Immature natural killer cell (primary cell): ENCODE data around the gene FOXO1. TPM values are rescaled to one million over a fixed set of nuclear protein-coding genes. Genes with fewer than 3 reads are reported as not detected.
A peak's percentile ranks its signal among the peaks of the same experiment; 100 is the strongest.

Experiments used
- DNase-seq, 3 donors: peaks; one replicate each; pipeline ENCODE4 v3.0.0; 2022; ENCODE audit warnings: mixed read lengths in 1 of 3
- H3K27ac Mint-ChIP-seq, 6 donors: one replicate each; pipeline ENCODE4 v1.8.0; 2020; ENCODE audit warnings: mixed read lengths in 6 of 6, mild to moderate bottlenecking in 5 of 6, inconsistent platforms in 4 of 6, moderate library complexity in 3 of 6
- H3K27me3 Mint-ChIP-seq, 3 donors: one replicate each; pipeline ENCODE4 v1.8.0; 2020 to 2021; ENCODE audit warnings: low read depth in 3 of 3, mild to moderate bottlenecking in 3 of 3, mixed read lengths in 3 of 3, moderate library complexity in 3 of 3, inconsistent platforms in 1 of 3
- H3K36me3 Mint-ChIP-seq, 3 donors: one replicate each; pipeline ENCODE4 v1.8.0; 2020; ENCODE audit warnings: mixed read lengths in 3 of 3, inconsistent platforms in 2 of 3, mild to moderate bottlenecking in 2 of 3
- H3K4me1 Mint-ChIP-seq, 2 donors: one replicate each; pipeline ENCODE4 v1.8.0; 2020; ENCODE audit warnings: inconsistent platforms in 2 of 2, mild to moderate bottlenecking in 2 of 2, mixed read lengths in 2 of 2, moderate library complexity in 1 of 2
- H3K4me3 Mint-ChIP-seq, 5 donors: one replicate each; pipeline ENCODE4 v1.8.0; 2020; ENCODE audit warnings: mild to moderate bottlenecking in 5 of 5, mixed read lengths in 5 of 5, inconsistent platforms in 3 of 5, moderate library complexity in 3 of 5
- H3K9me3 Mint-ChIP-seq, 6 donors: one replicate each; pipeline ENCODE4 v1.8.0; 2020; ENCODE audit warnings: mild to moderate bottlenecking in 6 of 6, mixed read lengths in 6 of 6, inconsistent platforms in 4 of 6, moderate library complexity in 3 of 6
- polyA plus RNA-seq, 3 donors: library from polyadenylated mRNA; unstranded; fragments of 300-500 nt; fragmentation: Illumina TruSeq; gene quantifications; one replicate each; pipeline ENCODE4 v1.2.3, GENCODE V29; 2021

FOXO1 gene
- polyA plus RNA-seq, 3 donors from 2014 or later, result 4.5 to 15.6 (median 12.5) TPM

- Mint-ChIP-seq H3K27me3 (peaks cover 1 to 4% (median 2%) of the 10 kb centered on the region in 3 donors), H3K4me1 (peaks cover 61 to 87% of the 10 kb centered on the region in 2 donors), H3K9me3 (peaks cover 0 to 8% (median under 1%) of the 10 kb centered on the region in 6 donors), H3K4me3 (no peak overlapping the region), H3K27ac (no peak overlapping the region), H3K36me3 (peaks cover 0 to 8% (median 0%) of the 10 kb centered on the region in 3 donors)
- DNase-seq, result no peak
These were observed 79.4 kb downstream of the FOXO1 start for GRCh38 chr13:40586886-40587565.

GRCh38 chr13:40585911-40586471 lies 80.5 kb downstream of the FOXO1 start:
- DNase-seq, result no peak
- Mint-ChIP-seq H3K4me1 (peaks cover 65 to 85% of the 10 kb centered on the region in 2 donors), H3K9me3 (peaks cover 0 to 8% (median under 1%) of the 10 kb centered on the region in 6 donors), H3K27ac (no peak overlapping the region), H3K4me3 (no peak overlapping the region), H3K27me3 (peaks cover 0 to 2% (median 1%) of the 10 kb centered on the region in 3 donors), H3K36me3 (peaks cover 0 to 8% (median 0%) of the 10 kb centered on the region in 3 donors)

GRCh38 chr13:40583738-40584137 lies 82.7 kb downstream of the FOXO1 start:
- H3K27ac Mint-ChIP-seq, result no peak overlapping the region
- peaks cover 0 to 8% (median under 1%) of the 10 kb centered on the region in 6 donors for H3K9me3 Mint-ChIP-seq
- no peak overlapping the region for H3K4me3 Mint-ChIP-seq
- peaks cover 57 to 78% of the 10 kb centered on the region in 2 donors for H3K4me1 Mint-ChIP-seq
- peaks cover 0 to 8% (median 0%) of the 10 kb centered on the region in 3 donors for H3K36me3 Mint-ChIP-seq
- H3K27me3 Mint-ChIP-seq, result peaks cover 0 to 4% (median 0%) of the 10 kb centered on the region in 3 donors
- no peak for DNase-seq

GRCh38 chr13:40582531-40582930 lies 83.9 kb downstream of the FOXO1 start:
- H3K4me3 Mint-ChIP-seq, result no peak overlapping the region
- no peak for DNase-seq
- peaks cover 0 to 8% (median 0%) of the 10 kb centered on the region in 3 donors for H3K36me3 Mint-ChIP-seq
- H3K27me3 Mint-ChIP-seq, result peaks cover 0 to 4% (median 0%) of the 10 kb centered on the region in 3 donors
- H3K4me1 Mint-ChIP-seq, result peaks cover 57 to 78% of the 10 kb centered on the region in 2 donors
- H3K27ac Mint-ChIP-seq, result no peak overlapping the region
- H3K9me3 Mint-ChIP-seq, result peaks cover 0 to 8% (median under 1%) of the 10 kb centered on the region in 6 donors

- Mint-ChIP-seq H3K4me3 (no peak overlapping the region), H3K9me3 (peaks cover 0 to 8% (median under 1%) of the 10 kb centered on the region in 6 donors), H3K27me3 (peaks cover 0 to 4% (median 2%) of the 10 kb centered on the region in 3 donors), H3K36me3 (peaks cover 0 to 8% (median 0%) of the 10 kb centered on the region in 3 donors), H3K4me1 (peaks cover 60 to 78% of the 10 kb centered on the region in 2 donors), H3K27ac (peak overlapping the region in 2 of 6 donors; percentile 4)
- DNase-seq, result no peak
These were observed 85.2 kb downstream of the FOXO1 start for GRCh38 chr13:40581277-40581579.

GRCh38 chr13:40580566-40581276 lies 85.7 kb downstream of the FOXO1 start:
- no peak overlapping the region for H3K4me3 Mint-ChIP-seq
- no peak for DNase-seq
- peaks cover 0 to 8% (median 0%) of the 10 kb centered on the region in 3 donors for H3K36me3 Mint-ChIP-seq
- peaks cover 0 to 8% (median under 1%) of the 10 kb centered on the region in 6 donors for H3K9me3 Mint-ChIP-seq
- H3K4me1 Mint-ChIP-seq, result peaks cover 60 to 79% of the 10 kb centered on the region in 2 donors
- H3K27ac Mint-ChIP-seq, result peak overlapping the region in 1 of 6 donors; percentile 54
- H3K27me3 Mint-ChIP-seq, result peaks cover 0 to 4% (median 2%) of the 10 kb centered on the region in 3 donors

- H3K27me3 Mint-ChIP-seq, result peaks cover 0 to 4% (median 2%) of the 10 kb centered on the region in 3 donors
- peaks cover 0 to 8% (median 0%) of the 10 kb centered on the region in 3 donors for H3K36me3 Mint-ChIP-seq
- peak overlapping the region in 1 of 6 donors; percentile 35 for H3K27ac Mint-ChIP-seq
- H3K4me3 Mint-ChIP-seq, result no peak overlapping the region
- peaks cover 0 to 8% (median under 1%) of the 10 kb centered on the region in 6 donors for H3K9me3 Mint-ChIP-seq
- DNase-seq, result no peak
- peaks cover 61 to 77% of the 10 kb centered on the region in 2 donors for H3K4me1 Mint-ChIP-seq
These were observed 86.9 kb downstream of the FOXO1 start for GRCh38 chr13:40579535-40579934.

- H3K27me3 Mint-ChIP-seq, result peaks cover 0 to 3% (median 2%) of the 10 kb centered on the region in 3 donors
- H3K9me3 Mint-ChIP-seq, result peaks cover 0 to under 1% (median 0%) of the 10 kb centered on the region in 6 donors
- H3K27ac Mint-ChIP-seq, result no peak overlapping the region
- peaks cover 69 to 85% of the 10 kb centered on the region in 2 donors for H3K4me1 Mint-ChIP-seq
- no peak overlapping the region for H3K4me3 Mint-ChIP-seq
- no peak for DNase-seq
- H3K36me3 Mint-ChIP-seq, result no peaks in the 10 kb centered on the region
These were observed 88.4 kb downstream of the FOXO1 start for GRCh38 chr13:40578055-40578454.

- no peak for DNase-seq
- Mint-ChIP-seq H3K4me3 (no peak overlapping the region), H3K27me3 (peaks cover under 1 to 3% (median 2%) of the 10 kb centered on the region in 3 donors), H3K4me1 (peaks cover 68 to 84% of the 10 kb centered on the region in 2 donors), H3K27ac (no peak overlapping the region), H3K36me3 (no peaks in the 10 kb centered on the region), H3K9me3 (no peaks in the 10 kb centered on the region)
These were observed 90.1 kb downstream of the FOXO1 start for GRCh38 chr13:40576369-40576768.

- no peaks in the 10 kb centered on the region for H3K36me3 Mint-ChIP-seq
- no peak overlapping the region for H3K4me3 Mint-ChIP-seq
- H3K4me1 Mint-ChIP-seq, result peaks cover 54 to 81% of the 10 kb centered on the region in 2 donors
- peaks cover 1 to 2% (median 2%) of the 10 kb centered on the region in 3 donors for H3K27me3 Mint-ChIP-seq
- peak overlapping the region in 1 of 6 donors; percentile 8 for H3K27ac Mint-ChIP-seq
- H3K9me3 Mint-ChIP-seq, result no peaks in the 10 kb centered on the region
- no peak for DNase-seq
These were observed 93.5 kb downstream of the FOXO1 start for GRCh38 chr13:40572961-40573360.

- no peaks in the 10 kb centered on the region for H3K36me3 Mint-ChIP-seq
- H3K27ac Mint-ChIP-seq, result peak overlapping the region in 1 of 6 donors; percentile 10
- H3K4me1 Mint-ChIP-seq, result peaks cover 43 to 75% of the 10 kb centered on the region in 2 donors
- H3K27me3 Mint-ChIP-seq, result peaks cover 3 to 4% (median 3%) of the 10 kb centered on the region in 3 donors
- no peaks in the 10 kb centered on the region for H3K9me3 Mint-ChIP-seq
- H3K4me3 Mint-ChIP-seq, result no peak overlapping the region
- DNase-seq, result no peak
These were observed 95.0 kb downstream of the FOXO1 start for GRCh38 chr13:40571338-40571963.

GRCh38 chr13:40570930-40571329 lies 95.5 kb downstream of the FOXO1 start:
- no peak overlapping the region for H3K27ac Mint-ChIP-seq
- no peak for DNase-seq
- H3K4me1 Mint-ChIP-seq, result peaks cover 38 to 70% of the 10 kb centered on the region in 2 donors
- H3K4me3 Mint-ChIP-seq, result no peak overlapping the region
- H3K27me3 Mint-ChIP-seq, result peaks cover 2 to 3% (median 3%) of the 10 kb centered on the region in 3 donors
- H3K9me3 Mint-ChIP-seq, result no peaks in the 10 kb centered on the region
- no peaks in the 10 kb centered on the region for H3K36me3 Mint-ChIP-seq

- H3K36me3 Mint-ChIP-seq, result no peaks in the 10 kb centered on the region
- H3K9me3 Mint-ChIP-seq, result no peaks in the 10 kb centered on the region
- no peak overlapping the region for H3K27ac Mint-ChIP-seq
- peaks cover 2 to 6% (median 4%) of the 10 kb centered on the region in 3 donors for H3K27me3 Mint-ChIP-seq
- H3K4me1 Mint-ChIP-seq, result peaks cover 44 to 74% of the 10 kb centered on the region in 2 donors
- no peak overlapping the region for H3K4me3 Mint-ChIP-seq
- DNase-seq, result no peak
These were observed 97.5 kb downstream of the FOXO1 start for GRCh38 chr13:40569024-40569350.
